Measurements from ENCODE around the gene PIGO.

DNA sequence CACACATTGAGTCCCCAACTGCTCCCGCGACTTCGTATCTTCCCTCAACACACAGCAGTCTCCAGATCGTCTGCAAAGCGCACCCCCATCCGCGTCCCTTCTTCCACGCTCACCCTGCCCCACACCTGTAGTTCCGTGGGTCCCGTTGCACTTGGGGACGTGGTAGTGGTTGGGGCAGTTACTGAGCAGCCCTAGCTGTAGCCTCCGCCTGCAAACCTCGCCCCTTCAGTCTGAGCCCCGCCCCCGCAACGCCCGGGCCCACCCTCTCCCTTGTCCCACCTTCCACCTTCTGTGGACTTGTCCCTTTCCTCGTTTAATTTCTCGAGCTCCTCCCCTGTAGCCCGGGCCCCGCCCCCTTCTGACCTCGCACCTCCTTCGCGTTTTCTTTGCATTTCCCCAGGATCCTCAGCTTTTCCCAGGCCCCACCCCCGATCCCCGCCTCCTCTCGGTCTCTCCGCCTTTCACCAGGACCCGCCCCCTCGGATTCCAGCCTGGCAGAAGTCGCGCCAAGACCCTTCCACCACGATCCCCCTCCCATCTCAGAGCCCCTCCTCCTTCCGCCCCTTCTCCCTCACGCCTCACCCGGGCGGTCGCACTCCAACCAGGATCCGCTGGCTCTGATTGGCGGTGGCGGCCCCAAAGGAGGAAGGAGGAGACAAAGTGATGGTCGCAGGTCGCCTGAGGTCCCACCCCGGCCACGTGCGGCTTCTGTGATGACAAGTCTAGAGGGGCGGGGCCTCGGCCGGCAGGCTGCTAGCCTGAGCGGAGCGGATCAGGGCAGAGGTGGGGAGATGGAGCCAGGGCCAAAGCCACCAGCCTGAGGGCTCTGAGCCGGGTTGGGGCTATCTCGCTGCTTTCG is 19.5 kb upstream of the PIGO start, which contains the start of gene ATOSB:
- peak; percentile 61; the same call in 1 of the 2 replicates for TF ChIP-seq SIN3A (IDR thresholded peaks at IDR 0.05; ENCODE audit: borderline replicate concordance, insufficient read depth, low read length)
- TF ChIP-seq TAF1 (IDR thresholded peaks at IDR 0.05; ENCODE audit: borderline replicate concordance, insufficient read depth, low read length), result no peak
- no peak for TF ChIP-seq REST (IDR thresholded peaks at IDR 0.05; ENCODE audit: insufficient read depth in 1 of 2, low read depth in 2 of 2, low read length in 2 of 2)
- TF ChIP-seq POLR2AphosphoS5 (IDR thresholded peaks at IDR 0.05; ENCODE audit: low read depth, low read length), result no peak
- peak; percentile 47 for TF ChIP-seq FOXP2 (optimal IDR thresholded peaks at IDR 0.05; ENCODE audit: borderline replicate concordance, extremely low read depth, extremely low read length, insufficient read depth)
